NCI-H2196 (cell line): ENCODE data around the gene DDX39B.
"Not testable (repeated sequence)": the region's sequence is repeated elsewhere in the genome, so short reads cannot be mapped to it uniquely, and the experiment has no call there.

ENCODE experiments used
- DNase-seq: peaks from one replicate; lab custom pipeline; 2025; ENCODE audit not compliant: unreplicated experiment; lab: John Stamatoyannopoulos, UW

The DDX39B gene

GRCh38 chr6:31541658-31542521 is at the start of gene DDX39B:
TSS of gene DDX39B (minus strand) at chr6:31542003. CDS start at chr6:31540532, 1,471 bp downstream.
- DNase-seq, result peak; percentile 96

GRCh38 chr6:31590691-31591090 is 48.9 kb upstream of the DDX39B start:
- not testable (repeated sequence) for DNase-seq

- DNase-seq, result no peak
Measured at GRCh38 chr6:31588871-31589650, 47.3 kb upstream of the DDX39B start.

GRCh38 chr6:31587791-31588777 is 46.3 kb upstream of the DDX39B start:
- no peak for DNase-seq

GRCh38 chr6:31586599-31587281 is 44.9 kb upstream of the DDX39B start:
- no peak for DNase-seq

- no peak for DNase-seq
Measured at GRCh38 chr6:31586008-31586407, 44.2 kb upstream of the DDX39B start, which contains the start of gene LST1. TSS of gene LST1 (plus strand) at chr6:31586277. CDS start at chr6:31587300, 1,023 bp downstream.

GRCh38 chr6:31585491-31585890 is 43.7 kb upstream of the DDX39B start:
- DNase-seq, result no peak

GRCh38 chr6:31582230-31582643 is 40.4 kb upstream of the DDX39B start, which contains the start of gene LTB:
TSS of gene LTB (minus strand) at chr6:31582424. CDS start at chr6:31582417, 7 bp downstream.
- DNase-seq, result no peak

- no peak for DNase-seq
Measured at GRCh38 chr6:31581434-31582229, 39.8 kb upstream of the DDX39B start.

- peak; percentile 82 for DNase-seq
Measured at GRCh38 chr6:31580807-31581433, 39.1 kb upstream of the DDX39B start.

- DNase-seq, result no peak
Measured at GRCh38 chr6:31580438-31580740, 38.6 kb upstream of the DDX39B start.

GRCh38 chr6:31579546-31580437 is 38.0 kb upstream of the DDX39B start:
- DNase-seq, result no peak

GRCh38 chr6:31579119-31579505 is 37.3 kb upstream of the DDX39B start:
- no peak for DNase-seq

- no peak for DNase-seq
Measured at GRCh38 chr6:31578184-31579118, 36.6 kb upstream of the DDX39B start.

- DNase-seq, result no peak
Measured at GRCh38 chr6:31577579-31577966, 35.8 kb upstream of the DDX39B start.

GRCh38 chr6:31576897-31577578 is 35.2 kb upstream of the DDX39B start:
- no peak for DNase-seq
